HG03025 (cell line): Measurements from ENCODE around the gene PMPCA.

ENCODE experiments used
- ATAC-seq: cut with Tn5 transposase; IDR thresholded peaks from one replicate; pipeline ENCODE4 v1.9.1; 2021; ENCODE audit warnings: mild to moderate bottlenecking, moderate library complexity; ENCODE audit not compliant: unreplicated experiment, low FRiP score

PMPCA gene

DNA sequence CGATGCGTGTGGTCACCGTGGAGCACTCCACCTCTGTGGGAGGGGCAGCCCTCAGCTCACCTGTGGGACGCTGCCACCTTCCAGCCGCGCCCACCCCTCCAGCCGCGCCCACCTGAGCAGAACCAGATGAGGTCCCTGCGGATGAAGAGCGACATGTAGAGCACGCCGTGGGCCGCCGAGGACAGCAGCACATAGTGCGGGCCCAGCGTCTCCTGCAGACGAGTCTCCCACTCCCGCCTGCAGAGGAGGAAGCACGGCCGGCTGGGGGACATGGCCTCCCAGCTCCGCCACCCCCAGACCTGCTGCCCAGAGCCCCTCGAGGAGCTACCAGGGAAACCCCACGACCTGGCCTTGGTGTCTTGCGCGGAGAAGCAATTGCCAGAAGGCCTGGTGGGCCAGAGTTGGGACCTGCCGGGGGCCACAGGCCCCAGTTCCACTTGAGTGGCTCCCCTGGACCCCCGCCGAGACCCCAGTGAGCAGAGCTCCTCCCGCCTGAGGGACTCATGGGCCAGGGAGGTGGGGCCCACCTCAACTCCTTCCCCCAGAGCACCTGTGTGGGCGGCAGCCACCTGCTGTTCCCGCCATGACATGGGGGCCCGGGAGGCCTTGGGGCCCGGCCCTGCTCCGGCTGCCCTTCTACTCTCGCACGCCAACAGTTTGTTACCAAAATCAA lies 22.7 kb downstream of the PMPCA start:
- no peak for ATAC-seq

DNA sequence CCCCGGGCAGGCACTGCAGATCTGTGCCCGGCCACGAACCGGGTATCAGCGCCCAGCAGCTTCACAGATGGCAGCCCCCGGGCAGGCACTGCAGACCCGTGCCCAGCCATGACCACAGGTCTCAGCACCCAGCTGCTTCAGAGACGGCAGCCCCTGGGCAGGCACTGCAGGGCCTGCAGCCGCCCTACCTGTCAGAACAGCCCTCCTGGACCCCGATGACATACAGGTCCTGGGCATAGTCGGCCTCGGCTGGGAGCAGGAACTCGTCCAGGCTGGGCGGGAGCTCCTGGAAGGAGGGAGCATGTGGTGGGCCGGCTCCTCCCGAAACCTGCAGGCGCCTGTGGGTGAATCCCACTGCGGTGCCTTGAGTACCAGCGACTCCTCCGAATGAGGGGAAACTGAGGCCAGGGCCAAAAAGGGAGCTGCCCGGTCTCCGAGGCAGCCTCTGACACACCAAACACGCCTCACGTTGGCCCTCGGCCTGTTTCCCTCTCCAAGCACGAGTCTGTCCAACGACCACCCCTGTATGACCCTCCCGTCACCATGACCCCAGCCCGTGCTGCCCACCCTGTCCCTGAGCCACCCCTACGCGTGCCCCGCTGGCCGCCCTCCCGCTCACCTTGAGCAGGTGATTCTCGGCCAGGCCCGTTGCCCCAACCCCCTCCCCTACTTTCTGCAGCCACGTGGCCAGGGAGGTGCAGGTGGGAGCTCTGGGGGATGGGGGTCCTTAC lies 23.6 kb downstream of the PMPCA start:
- ATAC-seq = no peak

DNA sequence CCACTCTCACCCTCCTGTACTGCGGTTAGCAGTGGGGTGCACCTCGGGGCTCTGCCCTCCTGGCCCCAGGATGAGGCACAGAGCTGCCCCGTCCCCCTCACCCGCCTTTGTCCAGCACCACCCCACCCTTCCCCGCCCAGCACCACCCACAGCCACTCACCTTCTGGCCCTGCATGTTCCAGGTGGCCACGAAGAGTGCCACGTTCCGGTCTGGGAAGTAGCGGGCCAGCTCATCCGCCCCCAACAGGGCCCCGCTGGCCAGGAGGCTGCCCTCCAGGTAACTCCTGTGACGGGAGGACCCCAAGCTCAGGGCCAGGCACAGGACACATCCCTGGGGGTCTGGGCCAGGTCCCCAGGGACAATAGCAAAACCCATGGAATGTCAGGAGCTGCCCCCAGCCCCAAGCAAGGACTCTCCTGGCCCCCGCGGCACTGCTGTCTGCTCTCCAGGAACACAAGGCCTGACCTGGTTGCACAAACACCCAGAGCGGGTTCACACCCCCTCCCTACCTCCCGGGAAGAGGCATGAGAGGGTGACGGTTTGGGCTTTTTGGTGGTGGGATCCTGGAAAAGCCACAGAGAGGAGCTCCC lies 24.2 kb downstream of the PMPCA start:
- ATAC-seq = no peak

DNA sequence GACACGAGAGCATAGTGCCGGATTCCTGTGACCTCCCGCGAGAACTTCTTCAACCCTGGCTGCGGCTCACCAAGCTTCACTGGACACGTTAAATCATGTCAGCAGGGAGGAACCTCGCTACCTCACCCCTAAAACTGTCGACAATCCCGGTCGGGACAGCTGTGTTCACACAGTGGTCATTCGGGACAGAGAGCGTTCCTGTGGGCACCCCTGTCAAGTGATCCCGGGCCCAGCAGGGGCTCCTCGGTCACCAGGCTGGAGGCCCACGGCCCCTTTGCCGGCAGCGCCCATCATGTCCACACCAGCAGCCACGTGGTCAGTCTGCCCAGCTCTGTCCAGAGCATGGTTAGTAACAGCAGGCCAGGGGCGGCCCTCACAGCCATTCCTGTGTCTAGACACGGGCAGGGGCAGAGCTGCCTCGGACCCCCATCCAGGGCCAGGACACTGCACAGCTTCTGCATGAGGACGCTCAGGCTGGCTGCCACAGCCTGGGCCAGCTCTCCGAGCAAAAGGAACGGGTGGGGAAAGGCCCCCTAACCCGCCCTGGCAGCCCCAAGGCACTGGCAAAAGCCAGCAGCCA lies 25.7 kb downstream of the PMPCA start:
- no peak for ATAC-seq

DNA sequence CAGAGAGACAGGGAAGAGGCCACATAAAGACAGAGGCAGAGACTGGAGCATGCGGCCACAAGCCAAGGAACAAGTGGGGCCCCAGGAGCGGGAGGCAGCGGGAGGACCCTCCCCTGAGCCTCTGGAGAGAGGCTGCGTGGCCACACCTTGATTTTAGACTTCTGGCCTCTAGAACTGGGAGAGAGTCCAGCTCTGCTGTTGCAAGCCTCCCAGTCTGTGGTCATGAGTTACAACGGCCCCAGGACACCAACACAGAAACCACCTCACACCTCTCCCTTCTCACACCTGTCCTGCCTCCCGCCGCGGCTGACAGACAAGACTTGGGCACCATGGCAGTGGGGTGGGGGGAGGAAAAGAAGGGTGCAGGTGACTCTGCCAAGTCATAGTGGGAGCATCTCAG lies 27.0 kb downstream of the PMPCA start:
- ATAC-seq = no peak

DNA sequence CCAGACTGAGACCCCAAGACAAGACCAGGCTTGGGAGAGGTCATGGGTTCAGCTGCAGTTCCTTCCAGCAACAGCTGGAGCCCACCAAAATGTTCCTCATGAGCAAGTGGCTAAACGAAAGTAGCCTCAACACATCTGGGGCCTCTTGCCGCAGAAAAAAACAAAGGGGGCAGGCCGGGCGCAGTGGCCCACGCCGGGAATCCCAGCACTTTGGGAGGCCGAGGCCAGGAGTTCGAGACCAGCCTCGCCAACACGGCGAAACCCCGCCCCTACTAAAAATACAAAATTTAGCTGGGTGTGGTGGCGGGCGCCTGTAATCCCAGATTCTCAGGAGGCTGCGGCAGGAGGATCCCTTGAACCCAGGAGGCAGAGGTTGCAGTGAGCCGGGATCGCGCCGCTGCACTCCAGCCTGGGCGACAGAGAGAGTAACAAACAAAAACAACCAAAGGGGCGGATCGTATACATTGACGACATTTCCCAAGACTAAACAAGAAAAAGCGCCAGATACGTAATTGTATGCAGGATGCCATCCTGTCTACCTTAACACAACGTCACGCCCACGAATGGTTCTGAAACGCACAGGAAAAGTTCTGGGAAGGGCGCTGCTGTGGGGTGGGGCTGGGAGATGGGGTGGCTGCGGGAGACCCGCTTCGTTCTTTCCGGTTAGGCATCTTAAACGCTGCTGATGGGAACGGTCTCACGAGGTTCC lies 27.5 kb downstream of the PMPCA start:
- no peak for ATAC-seq

DNA sequence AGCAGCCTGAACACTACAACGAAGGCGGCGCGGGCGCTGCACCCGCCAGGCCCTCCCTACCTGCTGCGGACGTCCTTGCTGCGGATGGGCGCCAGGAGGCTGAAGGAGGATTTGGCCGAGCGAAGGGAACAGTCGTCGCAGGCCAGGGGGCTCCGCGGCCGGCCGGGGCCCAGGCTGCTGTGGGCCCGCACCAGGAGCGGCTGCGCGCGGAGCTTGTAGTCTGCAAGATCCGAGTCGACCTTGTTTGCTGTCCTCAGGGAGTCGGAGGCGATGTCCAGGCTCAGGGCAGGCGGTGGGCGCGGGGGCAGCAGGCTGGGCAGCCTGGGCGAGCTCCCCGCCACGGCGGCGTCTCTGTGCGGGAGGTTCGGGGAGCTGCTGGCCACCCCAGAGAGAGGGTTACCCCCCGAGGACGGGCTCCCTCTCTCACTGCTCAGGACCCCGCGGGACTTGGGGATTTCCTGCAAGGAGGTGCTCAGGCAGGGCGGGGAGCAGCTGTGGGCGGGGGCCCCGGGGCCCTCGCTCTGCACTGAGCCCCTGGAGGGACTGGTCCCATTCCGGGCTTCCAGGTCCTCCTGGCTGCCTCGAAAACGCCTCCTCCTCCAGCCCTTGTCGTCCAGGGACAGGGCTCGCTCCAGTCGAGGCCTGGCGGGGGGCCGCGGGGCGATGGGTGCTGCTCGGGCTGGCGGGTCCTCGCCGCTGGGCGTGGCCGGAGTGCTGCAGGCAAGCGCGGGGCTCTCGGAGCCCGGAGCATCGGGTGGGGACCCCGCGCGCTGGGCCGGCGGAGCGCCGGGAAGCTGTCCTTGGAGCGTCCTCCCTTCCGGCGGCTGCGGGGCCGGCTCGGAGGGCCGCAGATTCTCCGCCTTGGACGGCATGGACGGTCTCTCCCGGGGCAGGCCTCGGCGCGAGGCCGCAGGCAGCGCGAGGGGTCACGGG lies 28.4 kb downstream of the PMPCA start:
- ATAC-seq = peak; percentile 33

DNA sequence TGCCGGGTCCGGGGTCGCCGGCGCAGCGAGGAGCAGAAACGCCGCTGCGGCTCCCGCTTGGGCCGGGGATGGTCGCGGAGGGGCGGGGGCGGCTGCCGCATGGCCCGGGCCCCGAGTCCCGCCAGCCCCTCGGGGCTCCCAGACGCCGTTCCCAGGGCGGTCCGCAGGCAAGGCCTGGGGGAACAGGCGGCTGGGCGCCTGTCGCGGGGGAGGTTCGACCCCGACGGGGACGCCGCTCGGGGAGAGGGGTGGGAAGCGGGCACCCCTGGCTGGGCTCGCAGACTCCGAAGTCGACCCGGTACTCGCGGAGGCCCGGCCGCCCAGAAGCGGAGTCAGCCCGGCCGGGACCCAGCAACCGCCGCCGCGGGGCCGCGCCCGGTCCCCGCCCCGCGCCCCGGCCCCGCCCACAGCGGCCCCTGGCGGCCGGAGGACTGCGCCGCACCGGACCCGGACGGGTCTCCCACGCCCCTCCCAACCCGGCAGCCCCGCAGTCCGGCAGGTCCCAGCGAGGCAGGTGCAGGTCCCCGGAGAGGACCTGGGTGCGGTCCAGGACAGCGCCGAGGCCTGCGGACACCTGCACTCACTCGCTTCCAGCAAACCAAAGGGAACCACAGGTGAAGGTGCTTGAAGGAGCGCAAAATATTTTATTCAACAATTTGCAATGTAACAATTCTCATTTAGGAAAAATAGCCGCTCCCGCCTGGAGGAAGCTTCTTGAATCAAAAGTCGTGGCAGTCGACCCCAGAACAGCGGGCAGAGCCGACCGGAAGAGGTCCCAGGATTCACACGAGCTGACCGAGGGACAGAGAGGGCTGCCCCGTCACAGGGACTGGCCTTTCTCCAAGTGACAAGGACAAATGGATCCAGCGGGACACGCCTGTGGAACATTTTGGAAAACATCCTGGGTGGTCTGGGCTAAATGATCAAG lies 29.3 kb downstream of the PMPCA start, which contains the start of gene INPP5E:
Gene INPP5E (minus strand): TSS at position 365 of the 928 bp plus-strand sequence. CDS start 426 bp downstream, outside the sequence.
- peak; percentile 57 for ATAC-seq

DNA sequence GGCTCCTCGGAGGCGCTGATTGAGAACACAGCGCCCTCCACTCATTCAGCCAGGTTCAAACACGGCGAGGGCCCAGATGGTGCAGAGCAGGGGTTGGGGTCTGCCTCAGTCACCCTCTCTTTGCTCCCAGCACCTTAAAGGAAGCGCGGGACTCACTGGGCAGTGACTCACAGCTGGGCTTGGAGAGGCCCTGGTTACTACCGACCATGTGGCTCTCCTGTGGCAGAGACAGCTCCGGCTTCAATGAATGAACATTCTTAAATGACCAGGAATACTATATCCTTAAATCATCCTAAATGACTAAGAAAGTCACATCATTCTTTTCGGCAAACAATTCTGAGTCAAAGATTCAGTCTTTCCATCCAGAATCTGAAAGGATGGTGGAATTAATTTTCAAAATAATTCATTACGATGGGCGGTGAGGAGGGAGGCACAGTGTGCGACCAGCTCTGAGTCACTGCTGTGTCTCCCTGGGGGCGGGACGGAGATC lies 30.8 kb downstream of the PMPCA start:
- no peak for ATAC-seq

DNA sequence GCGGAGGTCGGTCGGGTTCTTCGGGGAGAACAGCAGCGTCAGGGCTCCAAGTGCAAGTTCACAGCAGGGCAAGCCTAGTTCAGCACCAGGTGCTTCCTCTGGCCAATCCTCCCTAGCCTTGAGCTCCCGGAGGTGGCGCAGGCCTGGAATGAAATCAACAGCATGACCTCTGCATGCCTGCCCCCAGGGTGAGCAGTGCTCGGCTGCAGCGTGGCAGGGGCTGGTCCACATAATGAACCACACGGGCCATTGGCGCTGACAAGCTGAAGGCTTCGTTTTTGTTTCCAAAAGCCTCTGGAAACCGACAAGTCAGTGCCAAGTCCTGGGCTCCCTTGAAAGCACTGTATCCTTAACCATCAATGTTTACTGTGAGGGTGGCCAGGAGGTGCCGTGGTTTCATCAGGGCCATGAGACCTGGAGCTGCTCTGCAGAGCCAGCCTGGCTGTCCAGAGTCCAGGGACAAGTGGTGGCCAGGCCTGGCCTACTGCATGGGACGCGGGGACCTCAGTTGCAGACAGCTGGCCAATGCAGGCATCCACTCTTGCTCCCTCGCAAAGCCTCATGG lies 31.3 kb downstream of the PMPCA start:
- no peak for ATAC-seq

DNA sequence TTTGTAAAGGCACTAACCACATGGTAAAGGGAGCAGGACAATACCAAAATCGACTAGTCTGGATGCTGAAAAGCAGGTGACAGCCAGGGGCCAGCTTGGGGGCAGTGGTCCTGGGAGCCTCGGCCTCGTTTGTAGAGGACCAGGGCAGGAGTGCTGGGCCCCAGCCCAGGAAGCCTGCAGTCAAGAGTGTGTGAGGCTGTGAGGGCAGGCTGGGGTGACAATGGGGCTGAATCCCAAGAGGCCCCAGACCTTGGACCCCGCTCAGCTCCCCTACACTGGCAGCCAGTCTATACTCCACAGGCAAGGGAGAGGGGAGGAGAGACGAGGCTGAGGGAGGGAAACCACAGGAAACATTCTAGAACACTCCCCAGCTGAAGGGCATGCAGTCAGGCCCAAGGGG lies 31.8 kb downstream of the PMPCA start:
- no peak for ATAC-seq

DNA sequence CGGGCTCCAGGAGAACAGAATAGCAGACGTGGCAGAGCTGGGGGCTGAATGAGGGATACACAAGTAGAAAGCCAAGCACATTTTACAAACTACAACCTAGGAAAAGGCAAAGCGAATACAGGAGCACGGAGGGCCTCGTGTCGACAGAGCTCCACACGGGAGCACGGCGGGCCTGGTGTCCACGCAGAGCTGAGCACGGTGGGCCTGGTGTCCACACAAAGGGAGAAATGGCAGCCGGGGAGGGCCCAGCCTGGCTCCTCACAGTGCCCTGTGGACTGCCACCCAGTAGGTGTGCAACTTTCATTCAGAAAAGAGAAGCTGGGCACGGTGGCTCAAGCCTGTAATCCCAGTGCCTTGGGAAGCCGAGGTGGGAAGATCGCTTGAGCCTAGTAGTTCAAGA lies 32.6 kb downstream of the PMPCA start:
- ATAC-seq = no peak

DNA sequence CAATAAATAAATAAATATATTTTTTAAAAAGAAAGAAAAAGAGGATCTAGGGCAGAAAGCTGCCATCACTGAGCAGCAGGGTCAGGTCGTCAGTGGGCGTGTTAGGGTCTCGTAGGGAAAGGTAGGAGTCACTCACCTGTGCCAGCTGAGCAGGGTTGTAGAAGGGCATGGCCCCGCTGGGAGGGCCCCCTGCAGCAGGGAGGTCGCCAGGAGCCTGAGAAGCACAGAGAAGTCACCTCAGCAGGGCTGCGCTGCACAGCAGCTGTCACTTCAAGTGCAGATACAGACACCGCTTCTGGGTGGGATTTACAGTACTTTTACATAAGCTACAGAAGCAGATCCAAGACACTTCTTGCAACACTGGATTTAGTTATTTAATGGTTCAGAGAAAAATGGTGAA lies 33.2 kb downstream of the PMPCA start:
- ATAC-seq = no peak

DNA sequence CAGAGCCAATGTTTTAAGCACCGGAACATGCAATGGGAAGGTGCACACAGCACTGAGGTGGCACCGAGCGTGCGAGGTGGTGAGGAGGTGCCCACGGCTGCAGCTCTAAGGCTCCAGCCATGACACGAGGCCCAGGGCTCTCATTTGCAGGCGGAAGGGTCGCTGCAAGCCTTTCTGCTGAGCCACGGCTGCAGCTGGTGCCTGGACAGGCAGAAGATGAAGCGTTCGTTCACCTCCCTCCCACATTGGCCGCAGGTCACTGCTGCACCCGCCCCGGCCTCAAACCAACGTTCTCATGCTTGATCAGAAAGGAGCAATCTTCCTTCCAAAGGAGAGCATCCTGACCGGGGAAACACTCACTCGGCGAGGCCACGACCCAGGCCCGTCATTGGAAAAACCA lies 33.6 kb downstream of the PMPCA start:
- no peak for ATAC-seq

DNA sequence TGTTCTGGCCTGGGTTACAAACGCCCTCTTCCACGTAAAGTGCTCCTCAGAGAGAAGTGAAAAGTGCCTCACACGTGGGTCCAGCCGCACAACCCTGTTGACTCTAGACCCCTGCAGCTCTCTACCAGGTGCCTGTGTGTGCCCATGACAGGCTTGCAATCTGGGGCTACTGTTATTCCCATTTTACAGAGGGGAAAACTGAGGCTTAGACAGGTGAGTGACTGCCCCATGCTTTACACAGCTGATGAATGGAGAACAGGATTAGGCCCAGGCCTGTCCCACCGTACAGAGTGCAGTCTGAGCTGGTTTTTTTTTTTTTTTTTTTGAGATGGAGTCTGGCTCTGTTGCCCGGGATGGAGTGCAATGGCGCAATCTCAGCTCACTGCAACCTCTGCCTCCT lies 35.3 kb downstream of the PMPCA start:
- ATAC-seq = no peak

DNA sequence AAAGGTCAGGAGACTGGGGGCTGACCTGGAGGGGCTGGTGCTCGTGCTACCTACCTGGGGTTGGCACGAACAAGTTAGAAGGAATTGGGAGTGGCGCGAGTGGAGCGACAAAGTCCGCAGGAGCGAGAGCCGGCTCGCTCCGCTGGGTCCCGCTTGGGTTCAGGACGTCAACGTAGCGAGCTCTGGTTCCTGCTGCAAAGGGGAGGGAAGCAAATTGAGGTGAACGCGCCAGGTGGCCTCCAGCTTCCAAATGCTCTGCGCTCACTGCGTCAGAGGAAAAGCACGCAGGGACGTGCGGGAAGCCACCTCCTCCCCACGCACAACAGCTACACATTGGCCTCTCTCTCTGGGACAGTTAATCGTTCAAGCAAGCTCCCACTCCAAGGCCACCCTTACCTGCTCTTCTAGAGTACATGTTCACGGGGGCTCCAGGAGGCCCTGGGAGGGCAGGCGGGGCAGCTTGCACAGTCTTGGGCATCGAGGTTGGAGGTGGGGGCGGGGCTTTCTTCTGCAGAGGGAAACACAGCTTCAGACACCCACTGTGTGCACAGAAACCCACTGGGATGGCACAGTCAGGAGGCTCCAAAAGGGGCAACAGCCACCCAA lies 36.8 kb downstream of the PMPCA start:
- ATAC-seq = no peak

DNA sequence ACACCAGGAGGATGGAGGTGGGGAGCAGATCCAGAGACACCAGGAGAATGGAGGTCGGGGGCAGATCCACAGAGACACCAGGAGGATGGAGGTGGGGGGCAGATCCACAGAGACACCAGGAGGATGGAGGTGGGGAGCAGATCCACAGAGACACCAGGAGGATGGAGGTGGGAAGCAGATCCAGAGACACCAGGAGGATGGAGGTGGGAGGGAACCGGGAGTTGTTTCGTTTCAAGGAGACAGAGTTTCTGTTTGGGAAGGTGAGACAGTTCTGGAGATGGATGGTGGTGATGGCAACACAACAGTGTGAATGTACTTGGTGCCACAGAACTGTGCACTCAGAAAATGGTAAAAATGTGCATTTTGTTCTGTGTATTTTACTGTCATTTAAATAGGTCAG lies 38.2 kb downstream of the PMPCA start:
- ATAC-seq = no peak
